ENCODE data around the gene ASTN2. TPM values are rescaled to one million over a fixed set of nuclear protein-coding genes. Genes with fewer than 3 reads are reported as not detected.

ASTN2 gene
- total RNA-seq, 4 donors from 2014 or later, result 3.3 to 10.2 (median 6.3) TPM

DNA sequence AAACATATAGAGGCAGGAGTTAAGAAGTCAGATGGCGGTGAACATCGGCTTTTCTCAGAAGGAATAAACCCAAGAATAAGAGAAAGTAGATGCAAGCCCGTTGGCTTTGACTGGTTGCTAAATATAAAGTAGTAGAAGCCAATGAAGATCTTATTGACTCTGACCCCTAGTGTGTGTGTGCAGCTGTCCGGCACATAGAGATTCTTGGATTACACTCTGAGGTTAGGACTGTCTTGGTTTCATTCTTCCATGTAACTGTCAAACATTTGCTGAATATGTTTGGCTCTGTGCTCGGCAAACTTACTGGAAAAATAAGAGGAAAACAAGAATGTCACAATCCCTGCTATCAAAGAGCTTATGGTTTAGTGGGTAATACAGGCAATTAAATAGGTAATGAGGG lies 54.9 kb downstream of the ASTN2 start:
- H3K4me3 ChIP-seq, result no peak overlapping the region
- no peak overlapping the region for H3K27ac ChIP-seq
- H3K4me1 ChIP-seq, result no peaks in the 10 kb centered on the region
- H3K9me3 ChIP-seq, result no peaks in the 10 kb centered on the region
- no peaks in the 10 kb centered on the region for H3K36me3 ChIP-seq
- no peaks in the 10 kb centered on the region for H3K27me3 ChIP-seq
- TF ChIP-seq, protein P1, sequence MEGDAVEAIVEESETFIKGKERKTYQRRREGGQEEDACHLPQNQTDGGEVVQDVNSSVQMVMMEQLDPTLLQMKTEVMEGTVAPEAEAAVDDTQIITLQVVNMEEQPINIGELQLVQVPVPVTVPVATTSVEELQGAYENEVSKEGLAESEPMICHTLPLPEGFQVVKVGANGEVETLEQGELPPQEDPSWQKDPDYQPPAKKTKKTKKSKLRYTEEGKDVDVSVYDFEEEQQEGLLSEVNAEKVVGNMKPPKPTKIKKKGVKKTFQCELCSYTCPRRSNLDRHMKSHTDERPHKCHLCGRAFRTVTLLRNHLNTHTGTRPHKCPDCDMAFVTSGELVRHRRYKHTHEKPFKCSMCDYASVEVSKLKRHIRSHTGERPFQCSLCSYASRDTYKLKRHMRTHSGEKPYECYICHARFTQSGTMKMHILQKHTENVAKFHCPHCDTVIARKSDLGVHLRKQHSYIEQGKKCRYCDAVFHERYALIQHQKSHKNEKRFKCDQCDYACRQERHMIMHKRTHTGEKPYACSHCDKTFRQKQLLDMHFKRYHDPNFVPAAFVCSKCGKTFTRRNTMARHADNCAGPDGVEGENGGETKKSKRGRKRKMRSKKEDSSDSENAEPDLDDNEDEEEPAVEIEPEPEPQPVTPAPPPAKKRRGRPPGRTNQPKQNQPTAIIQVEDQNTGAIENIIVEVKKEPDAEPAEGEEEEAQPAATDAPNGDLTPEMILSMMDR (IDR thresholded peaks at IDR 0.05), result no peak
- no peak for TF ChIP-seq POLR2A (IDR thresholded peaks at IDR 0.05)
- no peak for DNase-seq

DNA sequence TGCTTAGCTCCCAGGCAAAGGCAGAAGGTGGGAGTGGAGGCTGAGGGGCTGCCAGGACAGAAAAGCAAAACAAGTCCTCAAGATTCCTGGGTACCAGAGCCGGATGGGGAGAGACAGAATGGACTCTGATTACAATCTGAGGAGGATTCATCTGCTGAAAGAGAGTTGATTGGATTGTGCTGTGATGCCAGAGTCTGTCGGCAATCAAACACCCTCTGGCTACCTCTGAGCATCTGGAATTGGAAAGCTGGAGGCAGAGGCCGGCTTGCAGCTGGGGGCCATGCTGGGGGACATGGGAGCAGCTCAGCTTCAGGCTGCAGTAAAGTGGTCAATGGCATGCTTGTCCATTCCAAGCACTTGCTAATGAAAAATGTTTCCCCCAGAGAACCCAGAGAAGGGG lies 59.3 kb downstream of the ASTN2 start:
- H3K4me3 ChIP-seq, result no peak overlapping the region
- DNase-seq, result no peak
- no peaks in the 10 kb centered on the region for H3K27me3 ChIP-seq
- no peak overlapping the region for H3K27ac ChIP-seq
- no peaks in the 10 kb centered on the region for H3K9me3 ChIP-seq
- H3K4me1 ChIP-seq, result no peaks in the 10 kb centered on the region
- TF ChIP-seq POLR2A (IDR thresholded peaks at IDR 0.05), result no peak
- TF ChIP-seq, protein P1 (IDR thresholded peaks at IDR 0.05), result no peak
- H3K36me3 ChIP-seq, result no peaks in the 10 kb centered on the region

DNA sequence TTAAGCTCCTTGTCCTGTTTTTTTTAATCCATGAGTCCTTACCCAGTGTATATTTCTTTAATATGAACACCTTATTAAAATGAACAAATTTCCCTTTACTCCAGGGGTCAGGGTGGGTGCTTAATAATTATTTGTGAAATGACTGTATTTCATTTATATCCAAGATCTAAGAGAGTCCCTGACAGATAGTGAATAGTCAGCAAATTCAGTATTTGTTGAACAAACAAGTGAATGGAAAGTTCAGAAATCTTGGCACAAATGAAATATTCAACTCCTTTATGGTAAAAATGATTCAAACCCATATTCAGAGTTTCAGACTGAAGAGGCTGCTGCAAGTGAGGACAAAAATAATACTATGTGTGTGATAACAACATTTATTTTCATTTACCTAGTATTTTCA lies 59.9 kb downstream of the ASTN2 start:
- TF ChIP-seq POLR2A (IDR thresholded peaks at IDR 0.05), result no peak
- TF ChIP-seq, protein P1 (IDR thresholded peaks at IDR 0.05), result no peak
- Histone ChIP-seq H3K9me3 (no peaks in the 10 kb centered on the region), H3K4me3 (no peak overlapping the region), H3K4me1 (no peaks in the 10 kb centered on the region), H3K27ac (no peak overlapping the region), H3K36me3 (no peaks in the 10 kb centered on the region), H3K27me3 (no peaks in the 10 kb centered on the region)
- DNase-seq, result no peak

DNA sequence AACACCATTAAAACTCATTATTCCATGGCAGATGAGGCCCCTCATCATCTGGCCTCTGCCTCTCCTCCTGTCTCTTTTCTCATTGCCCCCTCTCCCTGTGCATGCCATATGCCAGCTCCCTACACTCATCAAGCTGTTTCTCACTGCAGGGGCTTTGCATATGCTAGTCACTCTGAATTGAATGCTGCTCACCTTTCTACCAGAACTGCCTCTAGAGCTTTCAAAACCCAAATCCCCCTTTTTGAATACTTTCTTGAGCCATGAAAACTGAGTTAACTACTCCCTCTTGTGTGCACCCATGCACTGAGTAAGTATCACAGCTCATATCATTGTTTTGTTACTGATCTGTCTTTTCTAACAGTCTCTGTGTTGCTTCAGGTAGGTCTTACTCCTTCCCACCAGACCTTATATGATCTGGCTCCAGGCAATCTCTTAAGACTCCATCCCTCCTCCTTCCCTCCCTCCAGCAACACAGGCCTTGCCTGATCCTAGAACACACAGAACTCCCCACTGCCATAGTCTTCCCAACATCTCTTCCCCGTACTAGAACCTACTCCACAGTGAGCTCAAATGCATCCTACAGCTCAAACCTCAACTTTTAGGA lies 60.5 kb downstream of the ASTN2 start:
- no peak for DNase-seq
- no peaks in the 10 kb centered on the region for H3K27me3 ChIP-seq
- no peaks in the 10 kb centered on the region for H3K9me3 ChIP-seq
- TF ChIP-seq, protein P1 (IDR thresholded peaks at IDR 0.05), result no peak
- no peak for TF ChIP-seq POLR2A (IDR thresholded peaks at IDR 0.05)
- no peak overlapping the region for H3K27ac ChIP-seq
- H3K4me1 ChIP-seq, result no peaks in the 10 kb centered on the region
- no peak overlapping the region for H3K4me3 ChIP-seq
- no peaks in the 10 kb centered on the region for H3K36me3 ChIP-seq

DNA sequence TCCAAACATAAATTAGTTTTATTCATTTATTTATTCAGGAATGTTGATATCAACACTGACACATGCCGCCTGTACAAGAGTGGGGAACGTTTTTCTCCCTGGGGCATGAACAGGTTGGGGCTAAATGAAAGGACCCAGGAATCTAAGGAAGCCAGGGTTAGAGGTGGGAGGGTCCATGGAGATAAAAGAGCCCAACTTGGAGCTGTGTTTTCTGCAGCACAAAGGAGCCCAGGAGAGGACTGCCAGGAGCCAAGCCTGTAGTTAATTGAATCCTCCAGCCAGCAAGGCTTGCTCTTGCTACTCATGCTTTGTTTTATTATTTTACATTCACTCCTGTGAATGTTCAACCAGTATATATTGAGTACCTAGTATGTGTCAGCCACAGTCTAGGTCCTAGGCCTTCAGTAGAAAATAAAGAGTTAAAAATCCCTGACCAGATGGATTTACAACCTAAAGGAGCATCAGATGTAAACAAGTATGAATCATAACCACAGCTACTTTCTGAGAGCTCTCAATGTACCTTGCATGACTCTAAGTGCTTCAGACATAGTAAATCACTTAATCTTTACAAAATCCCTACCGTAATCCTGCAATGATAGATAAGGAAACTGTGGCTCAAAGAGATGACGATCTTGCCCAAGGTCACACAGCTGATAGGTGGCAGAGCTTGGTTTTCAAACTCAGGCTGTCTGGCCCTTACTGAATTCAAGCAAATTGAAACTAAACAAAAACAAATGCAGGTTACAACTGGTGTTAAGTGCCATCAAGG lies 69.8 kb downstream of the ASTN2 start:
- no peaks in the 10 kb centered on the region for H3K4me1 ChIP-seq
- H3K27ac ChIP-seq, result no peak overlapping the region
- H3K4me3 ChIP-seq, result no peak overlapping the region
- no peaks in the 10 kb centered on the region for H3K36me3 ChIP-seq
- no peaks in the 10 kb centered on the region for H3K27me3 ChIP-seq
- no peaks in the 10 kb centered on the region for H3K9me3 ChIP-seq
- TF ChIP-seq, protein P1 (IDR thresholded peaks at IDR 0.05), result no peak
- DNase-seq, result no peak

Measured in Peyer's patch (tissue), 4 donors.